Measurements from ENCODE around the gene DNAJB1. TPM values are rescaled to one million over a fixed set of nuclear protein-coding genes. Genes with fewer than 3 reads are reported as not detected.

Gene DNAJB1
- total and polyA plus RNA-seq, 10 of the 15 experiments (the other 5 are each of a cell fraction or from before 2014, with no cell fraction given) = 4.8 to 65.8 (median 34.9) TPM

GRCh38 chr19:14496029-14496833 is 22.0 kb downstream of the DNAJB1 start, which contains the start of gene GIPC1 (continued):
- TF ChIP-seq POLR2A (IDR thresholded peaks at IDR 0.05; ENCODE audit: low read depth, low read length) = 0 out of 2 replicates have a peak, but pooled peaks have one; percentile 30
- peak; percentile 76; the same call in 1 of the 2 replicates for TF ChIP-seq RFX5 (IDR thresholded peaks at IDR 0.05; ENCODE audit: low read depth, low read length)
- TF ChIP-seq FOXK2 (IDR thresholded peaks at IDR 0.05) = no peak
- TF ChIP-seq ETV6 (conservative IDR thresholded peaks at IDR 0.05 in 1 of 2, IDR thresholded peaks at IDR 0.05 in 1 of 2; ENCODE audit: borderline replicate concordance in 1 of 2, low read depth in 1 of 2) = no peak
- 0 out of 2 replicates have a peak, but pooled peaks have one; percentile 16 for TF ChIP-seq TAF1 (IDR thresholded peaks at IDR 0.05; ENCODE audit: borderline replicate concordance, low read depth, low read length)
- TF ChIP-seq ZBED1 (IDR thresholded peaks at IDR 0.05; ENCODE audit: borderline replicate concordance) = no peak
- TF ChIP-seq TARDBP (IDR thresholded peaks at IDR 0.05; ENCODE audit: borderline replicate concordance) = no peak
- TF ChIP-seq RCOR1 (conservative IDR thresholded peaks at IDR 0.05; ENCODE audit: low read depth, low read length) = no peak
- no peak for TF ChIP-seq SRF (IDR thresholded peaks at IDR 0.05; ENCODE audit: low read depth in 2 of 2, low read length in 2 of 2)
- peak; percentile 32 to 36; a peak in 1 of 4 replicates for TF ChIP-seq IKZF2 (IDR thresholded peaks at IDR 0.05)
- TF ChIP-seq BCL11A (IDR thresholded peaks at IDR 0.05; ENCODE audit: low read depth, low read length) = no peak
- peak; percentile 99 for TF ChIP-seq IKZF1 (conservative IDR thresholded peaks at IDR 0.05)
- TF ChIP-seq PAX5 (IDR thresholded peaks at IDR 0.05; ENCODE audit: borderline replicate concordance, low read depth, low read length) = no peak
- no peak for TF ChIP-seq BCL3 (IDR thresholded peaks at IDR 0.05; ENCODE audit: borderline replicate concordance, insufficient read depth, low read depth, low read length, poor library complexity, severe bottlenecking)
- TF ChIP-seq BACH1 (IDR thresholded peaks at IDR 0.05; ENCODE audit: borderline replicate concordance) = 0 out of 2 replicates have a peak, but pooled peaks have one; percentile 22
- TF ChIP-seq SMAD5 (IDR thresholded peaks at IDR 0.05; ENCODE audit: low read depth) = no peak
- TF ChIP-seq KAT2A (conservative IDR thresholded peaks at IDR 0.05; ENCODE audit: control insufficient read depth, low read depth, low read length) = no peak
- TF ChIP-seq MLLT1 (IDR thresholded peaks at IDR 0.05) = no peak
- no peak for TF ChIP-seq CREB1 (IDR thresholded peaks at IDR 0.05; ENCODE audit: low read depth)
- TF ChIP-seq ZNF592 (IDR thresholded peaks at IDR 0.05) = no peak
- TF ChIP-seq MTA3 (IDR thresholded peaks at IDR 0.05; ENCODE audit: borderline replicate concordance, low read length) = no peak
- no peak for TF ChIP-seq CBX5 (IDR thresholded peaks at IDR 0.05; ENCODE audit: low read depth)
- no peak for TF ChIP-seq YBX1 (IDR thresholded peaks at IDR 0.05)
